Natural killer cell (primary cell): ENCODE measurements around the gene SLFN12L. TPM values are rescaled to one million over a fixed set of nuclear protein-coding genes. Genes with fewer than 3 reads are reported as not detected.

Experiments used
- ATAC-seq, 3 donors: fragments of 150-1000 bp in 2 of 3; fragments of 200-7000 bp in 1 of 3; cut with Tn5 transposase; 1 replicate in 1 of 3; 2 replicates in 2 of 3; pipeline ENCODE4 v1.10.0; 2021; ENCODE audit warnings: mild to moderate bottlenecking in 2 of 3, moderate library complexity in 2 of 3
- DNase-seq, 2 donors: peaks; one replicate each; pipeline versions ENCODE4 v3.0.0 to v3.0.0-alpha.2; 2013 to 2021; ENCODE audit warnings: mixed read lengths in 1 of 2
- H3K27ac ChIP-seq: one replicate; pipeline ENCODE4 v1.5.1; 2013; ENCODE audit warnings: mild to moderate bottlenecking, low read length
- H3K27me3 ChIP-seq: one replicate; pipeline ENCODE4 v1.6.1; 2013; ENCODE audit warnings: low read length; ENCODE audit not compliant: control insufficient read depth, insufficient read depth
- H3K36me3 ChIP-seq: one replicate; pipeline ENCODE4 v1.6.1; 2013; ENCODE audit warnings: low read length; ENCODE audit not compliant: control insufficient read depth, insufficient read depth
- H3K4me1 ChIP-seq: one replicate; pipeline ENCODE4 v1.6.1; 2013; ENCODE audit warnings: low read length; ENCODE audit not compliant: control insufficient read depth, insufficient read depth
- H3K4me3 ChIP-seq: one replicate; pipeline ENCODE4 v1.5.1; 2013; ENCODE audit warnings: low read length
- H3K9me3 ChIP-seq: one replicate; pipeline ENCODE4 v1.6.1; 2013; ENCODE audit warnings: low read length; ENCODE audit not compliant: control insufficient read depth, insufficient read depth
- H3K27ac Mint-ChIP-seq, 2 donors: one replicate each; pipeline ENCODE4 v1.8.0; 2022; ENCODE audit warnings: mild to moderate bottlenecking in 2 of 2, mixed read lengths in 2 of 2, moderate library complexity in 1 of 2
- H3K27me3 Mint-ChIP-seq, 2 donors: one replicate each; pipeline ENCODE4 v1.8.0; 2022; ENCODE audit warnings: low read depth in 2 of 2, mixed read lengths in 2 of 2
- H3K36me3 Mint-ChIP-seq: one replicate; pipeline ENCODE4 v1.8.0; 2022; ENCODE audit warnings: mixed read lengths
- H3K4me1 Mint-ChIP-seq, 2 donors: one replicate each; pipeline ENCODE4 v1.8.0; 2022; ENCODE audit warnings: mixed read lengths in 2 of 2
- H3K4me3 Mint-ChIP-seq: one replicate; pipeline ENCODE4 v1.8.0; 2022; ENCODE audit warnings: mild to moderate bottlenecking, moderate library complexity, mixed read lengths
- H3K9me3 Mint-ChIP-seq, 2 donors: one replicate each; pipeline ENCODE4 v1.8.0; 2022; ENCODE audit warnings: mixed read lengths in 2 of 2
- CTCF ChIP-seq: fragments of 200-600 bp; IDR thresholded peaks from one replicate; pipeline ENCODE4 v1.8.0; 2022; ENCODE audit warnings: antibody characterized with exemption
- WGBS: methylation state at CpG from one replicate; pipeline ENCODE4 v1.1.7; 2013; ENCODE audit warnings: missing lambda C conversion rate; ENCODE audit not compliant: insufficient coverage; 5-methylcytosine and 5-hydroxymethylcytosine counted together
- intact Hi-C: fragments of 100-400 bp; cut with micrococcal nuclease; formaldehyde crosslinking; loops from one replicate; pipeline ENCODE4 v1.14.2; 2022
- total RNA-seq, 4 donors: library from RNA; stranded (reverse); fragments of 120-200 nt in 1 of 4; gene quantifications; one replicate each; pipeline versions ENCODE4 v1.2.3 to v1.2.4, GENCODE V29; 2013 to 2022

SLFN12L gene
- total RNA-seq, 3 donors from 2014 or later (not counting 1 experiment from before 2014, with no cell fraction given) = 126 to 174 (median 130) TPM

GRCh38 chr17:35429702-35430101 is 107.8 kb downstream of the SLFN12L start:
- H3K27ac ChIP-seq = no peak overlapping the region
- H3K4me3 ChIP-seq = no peak overlapping the region
- Mint-ChIP-seq H3K9me3 (no peaks in the 10 kb centered on the region), H3K27ac (peak overlapping the region in 1 of 2 donors; percentile 68), H3K4me1 (peaks cover 70 to 80% of the 10 kb centered on the region in 2 donors), H3K27me3 (no peaks in the 10 kb centered on the region), H3K4me3 (no peak overlapping the region), H3K36me3 (peaks cover 9% of the 10 kb centered on the region)
- DNase-seq = no peak
- H3K4me1 ChIP-seq = peaks cover 33% of the 10 kb centered on the region
- no peaks in the 10 kb centered on the region for H3K36me3 ChIP-seq
- ATAC-seq = no peak
- 96% methylated on average over 2 of the region's 2 CpGs for WGBS
- intact Hi-C loops = loop anchor here (5.0 kb wide), 5 partner anchors 57 to 267 kb away; partner anchors contain the start of genes AP2B1, SLFN11 and SLFN5
- TF ChIP-seq CTCF = no peak
- H3K27me3 ChIP-seq = no peaks in the 10 kb centered on the region
- no peaks in the 10 kb centered on the region for H3K9me3 ChIP-seq

- no peak for TF ChIP-seq CTCF
- Histone ChIP-seq H3K27ac (no peak overlapping the region), H3K36me3 (no peaks in the 10 kb centered on the region), H3K4me3 (no peak overlapping the region), H3K4me1 (peaks cover 25% of the 10 kb centered on the region), H3K27me3 (no peaks in the 10 kb centered on the region), H3K9me3 (no peaks in the 10 kb centered on the region)
- peak in 1 of 2 donors; percentile 32 for DNase-seq
- ATAC-seq = no peak
- no peaks in the 10 kb centered on the region for H3K9me3 Mint-ChIP-seq
- H3K27ac Mint-ChIP-seq = peak overlapping the region; percentile 60 to 68
- H3K4me3 Mint-ChIP-seq = no peak overlapping the region
- intact Hi-C loops = no loop called here
- H3K27me3 Mint-ChIP-seq = no peaks in the 10 kb centered on the region
- H3K4me1 Mint-ChIP-seq = peaks cover 60 to 71% of the 10 kb centered on the region in 2 donors
- 50% methylated on average over 2 of the region's 2 CpGs for WGBS
- H3K36me3 Mint-ChIP-seq = peaks cover 9% of the 10 kb centered on the region
Measured at GRCh38 chr17:35428229-35428628, 109.2 kb downstream of the SLFN12L start.

- peaks cover 37% of the 10 kb centered on the region for H3K36me3 Mint-ChIP-seq
- H3K4me3 Mint-ChIP-seq = no peak overlapping the region
Measured at GRCh38 chr17:35423761-35424160, 113.7 kb downstream of the SLFN12L start.

More at GRCh38 chr17:35423761-35424160, 113.7 kb downstream of the SLFN12L start:
- no peak overlapping the region for H3K27ac Mint-ChIP-seq
- H3K27me3 Mint-ChIP-seq = no peaks in the 10 kb centered on the region
- TF ChIP-seq CTCF = no peak
- WGBS = 97% methylated on average over 4 of the region's 4 CpGs
- intact Hi-C loops = no loop called here
- Histone ChIP-seq H3K4me3 (no peak overlapping the region), H3K9me3 (no peaks in the 10 kb centered on the region), H3K4me1 (peaks cover 5% of the 10 kb centered on the region), H3K27me3 (no peaks in the 10 kb centered on the region), H3K36me3 (peaks cover 29% of the 10 kb centered on the region), H3K27ac (no peak overlapping the region)
- no peak for ATAC-seq
- peaks cover 20 to 30% of the 10 kb centered on the region in 2 donors for H3K4me1 Mint-ChIP-seq
- DNase-seq = no peak
- H3K9me3 Mint-ChIP-seq = no peaks in the 10 kb centered on the region

Other genes with a start within 250 kb of the SLFN12L start
- gene SLFN11, start 164.1 kb downstream of the SLFN12L start, total RNA-seq = 10 to 100 TPM; 22.9 to 31.8 (median 26.8) TPM
- gene SLFN12, start 105.2 kb downstream of the SLFN12L start, total RNA-seq = 10 to 100 TPM; 18.6 to 30.9 (median 21.8) TPM
- 100 to 1,000 TPM in 2 of 3 donors, 10 to 100 TPM in 1; 85.9 to 182 (median 129) TPM for gene SLFN13, start 88.9 kb downstream of the SLFN12L start, total RNA-seq
- gene SLFN14, start 23.1 kb upstream of the SLFN12L start, total RNA-seq = under 1 TPM in 2 of 3 donors, not detected in 1; 0.35 to 0.47 TPM
- gene PEX12, start 40.9 kb upstream of the SLFN12L start, total RNA-seq = 1 to 10 TPM; 2.5 to 3.0 (median 2.9) TPM
- gene AP2B1, start 49.6 kb upstream of the SLFN12L start, total RNA-seq = 100 to 1,000 TPM; 111 to 148 (median 139) TPM
- under 1 TPM in 1 of 3 donors, not detected in 2; 0.07 TPM for gene RASL10B, start 194.0 kb upstream of the SLFN12L start, total RNA-seq
- under 1 TPM in 1 of 3 donors, not detected in 2; 0.23 TPM for gene GAS2L2, start 215.6 kb upstream of the SLFN12L start, total RNA-seq
- gene C17orf50, start 223.2 kb upstream of the SLFN12L start, total RNA-seq = not detected